Measurements from ENCODE around the gene USP5.
"Not testable (repeated sequence)": the region's sequence is repeated elsewhere in the genome, so short reads cannot be mapped to it uniquely, and the experiment has no call there.

USP5 gene

GRCh38 chr12:6871052-6871957 lies 19.4 kb downstream of the USP5 start:
- DNase-seq (ENCODE audit: low read depth) = no peak
- H3K4me3 ChIP-seq (ENCODE audit: low read depth, low read length) = peak overlapping the region; percentile 72; the same call in 1 of the 2 replicates
- no peak for TF ChIP-seq CTCF (IDR thresholded peaks at IDR 0.05; ENCODE audit: low read depth, low read length, missing control alignments)

DNA sequence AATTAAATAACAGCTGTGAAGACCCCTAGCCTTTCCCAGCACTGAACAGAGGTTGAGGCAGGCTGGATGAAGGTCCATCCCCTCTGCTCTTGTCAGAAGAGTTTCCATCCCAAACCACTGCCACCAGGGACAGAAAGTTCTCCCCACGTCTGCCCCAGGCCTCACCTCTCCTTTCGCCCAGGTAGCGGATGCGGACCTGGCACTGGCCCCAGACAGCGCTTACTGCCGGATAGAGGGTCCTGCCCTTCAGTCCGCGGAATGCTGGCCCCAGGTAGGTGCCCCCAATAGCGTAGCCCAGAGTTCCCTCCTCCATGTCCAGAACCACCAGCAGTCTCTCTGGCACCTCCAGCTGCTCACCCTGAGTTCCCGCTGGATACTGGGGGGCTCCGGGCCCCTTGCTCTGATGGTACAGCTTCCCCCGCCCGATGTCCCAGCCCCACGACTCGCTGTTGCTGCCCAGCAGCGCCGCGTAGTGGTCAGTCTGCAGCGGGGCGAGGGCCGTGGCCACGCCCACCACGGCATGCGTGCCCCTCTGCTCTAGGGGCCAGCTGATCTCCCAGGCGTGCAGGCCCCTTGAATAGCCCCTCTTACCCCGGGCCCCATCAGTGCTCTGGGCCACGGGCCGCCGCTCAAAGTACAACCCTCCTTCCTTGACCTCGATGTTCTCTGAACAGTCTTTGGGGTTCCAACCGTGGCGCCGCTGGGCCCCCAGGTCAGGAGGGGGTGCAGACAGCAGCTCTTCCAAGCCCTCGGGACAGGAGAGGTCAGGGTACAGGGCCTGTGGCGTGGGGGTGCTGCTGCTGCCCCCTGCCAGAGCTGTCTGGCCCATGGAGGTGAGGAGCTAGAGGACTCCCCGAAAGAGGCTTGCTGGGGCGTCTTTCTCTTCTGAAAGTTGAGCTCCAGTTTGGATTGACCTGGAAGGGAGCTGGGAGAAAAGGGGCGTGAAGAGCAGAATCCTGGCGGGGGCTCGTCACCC lies 20.4 kb downstream of the USP5 start:
- H3K4me3 ChIP-seq (ENCODE audit: low read depth, low read length) = peak overlapping the region; percentile 72
- peak; percentile 96 for TF ChIP-seq CTCF (IDR thresholded peaks at IDR 0.05; ENCODE audit: low read depth, low read length, missing control alignments)
- no peak for DNase-seq (ENCODE audit: low read depth)

- no peak for TF ChIP-seq CTCF (IDR thresholded peaks at IDR 0.05; ENCODE audit: low read depth, low read length, missing control alignments)
- H3K4me3 ChIP-seq (ENCODE audit: low read depth, low read length) = peak within 1 kb of the TSS; percentile 72
- peak; percentile 88 for DNase-seq (ENCODE audit: low read depth)
Observed at GRCh38 chr12:6873094-6874014, 21.4 kb downstream of the USP5 start, which contains the start of gene SPSB2. SPSB2 (minus strand) TSS chr12:6873303; CDS start chr12:6872901, 402 bp downstream.

- peak overlapping the region; percentile 72 for H3K4me3 ChIP-seq (ENCODE audit: low read depth, low read length)
- not testable (repeated sequence) for DNase-seq (ENCODE audit: low read depth)
Observed at GRCh38 chr12:6874015-6874368, 22.0 kb downstream of the USP5 start.

- DNase-seq (ENCODE audit: low read depth); H3K4me3 ChIP-seq (ENCODE audit: low read depth, low read length): not testable (repeated sequence)
Observed at GRCh38 chr12:6879824-6880223, 27.9 kb downstream of the USP5 start.

DNA sequence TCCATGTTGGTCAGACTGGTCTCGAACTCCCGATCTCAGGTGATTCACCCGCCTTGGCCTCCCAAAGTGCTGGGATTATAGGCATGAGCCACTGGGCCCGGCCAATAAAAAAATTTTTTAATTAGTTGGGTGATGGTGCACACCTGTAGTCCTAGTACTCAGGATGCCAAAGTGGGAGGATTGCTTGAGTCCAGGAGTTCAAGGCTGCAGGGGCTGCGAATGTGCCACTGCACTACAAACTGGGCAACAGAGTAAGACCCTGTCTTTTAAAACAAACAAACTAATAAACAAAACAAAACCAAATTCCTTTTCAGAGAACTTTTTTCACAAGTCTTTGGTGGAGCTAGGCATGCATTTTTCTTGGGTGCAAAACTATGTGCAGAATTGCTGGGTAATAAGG lies 31.3 kb downstream of the USP5 start:
- DNase-seq (ENCODE audit: low read depth) = no peak
- no peak for TF ChIP-seq CTCF (IDR thresholded peaks at IDR 0.05; ENCODE audit: low read depth, low read length, missing control alignments)
- H3K4me3 ChIP-seq (ENCODE audit: low read depth, low read length) = no peak overlapping the region

GRCh38 chr12:6883683-6884082 lies 31.7 kb downstream of the USP5 start:
- DNase-seq (ENCODE audit: low read depth) = no peak
- TF ChIP-seq CTCF (IDR thresholded peaks at IDR 0.05; ENCODE audit: low read depth, low read length, missing control alignments) = no peak
- no peak overlapping the region for H3K4me3 ChIP-seq (ENCODE audit: low read depth, low read length)

Measured in GM12864 (cell line).